DND-41 (cell line): ENCODE data around the gene ZBTB34.

Experiments
- ATAC-seq: fragments of 200-7000 bp; cut with Tn5 transposase; 3 replicates; pipeline ENCODE4 v1.9.1; 2021; ENCODE audit warnings: low read depth; ENCODE audit not compliant: insufficient read depth
- DNase-seq: peaks from one replicate; pipeline ENCODE4 v3.0.0-alpha.2; 2020
- H2AFZ ChIP-seq: 2 replicates; pipeline ENCODE4 v1.6.0; 2012; ENCODE audit warnings: low read depth, low read length
- H3K27ac ChIP-seq: 2 replicates; pipeline ENCODE4 v1.5.1; 2012; ENCODE audit warnings: low read length, inconsistent platforms
- H3K27me3 ChIP-seq: fragments of 200-600 bp; sonication (generic); 2 replicates; pipeline ENCODE4 v1.6.0; 2012; ENCODE audit warnings: low read length, mild to moderate bottlenecking, inconsistent platforms; ENCODE audit not compliant: insufficient read depth, poor library complexity
- H3K36me3 ChIP-seq: 2 replicates; pipeline ENCODE4 v1.5.1; 2012; ENCODE audit warnings: low read length, inconsistent platforms; ENCODE audit not compliant: insufficient read depth
- H3K4me1 ChIP-seq: 2 replicates; pipeline ENCODE4 v1.5.1; 2012; ENCODE audit warnings: mild to moderate bottlenecking, low read length; ENCODE audit not compliant: insufficient read depth
- H3K4me2 ChIP-seq: 2 replicates; pipeline ENCODE4 v1.6.0; 2012; ENCODE audit warnings: mild to moderate bottlenecking, moderate library complexity, low read length, inconsistent platforms; ENCODE audit not compliant: insufficient read depth
- H3K4me3 ChIP-seq, 2 experiments: fragments of 200-600 bp in 1 of 2; shearing (Covaris generic) in 1 of 2; 2 replicates each; pipeline ENCODE4 v1.5.1; 2012 to 2016; ENCODE audit warnings: inconsistent platforms in 2 of 2, low read length in 2 of 2, mild to moderate bottlenecking in 2 of 2, low read depth in 1 of 2, moderate library complexity in 1 of 2
- H3K79me2 ChIP-seq: 2 replicates; pipeline ENCODE4 v1.6.0; 2012; ENCODE audit warnings: low read length, inconsistent platforms; ENCODE audit not compliant: insufficient read depth
- H3K9ac ChIP-seq: 2 replicates; pipeline ENCODE4 v1.6.0; 2012; ENCODE audit warnings: low read depth, mild to moderate bottlenecking, inconsistent platforms, low read length, moderate library complexity
- H3K9me3 ChIP-seq: 2 replicates; pipeline ENCODE4 v1.5.1; 2012; ENCODE audit warnings: low read length, moderate library complexity, mild to moderate bottlenecking, inconsistent platforms; ENCODE audit not compliant: insufficient read depth, severe bottlenecking
- H4K20me1 ChIP-seq: 2 replicates; pipeline ENCODE4 v1.6.0; 2012; ENCODE audit warnings: low read length; ENCODE audit not compliant: insufficient read depth
- CTCF ChIP-seq: IDR thresholded peaks from 2 replicates; pipeline ENCODE4 v1.5.1; 2012; ENCODE audit warnings: borderline replicate concordance, low read length, moderate library complexity, mild to moderate bottlenecking; ENCODE audit not compliant: poor library complexity, severe bottlenecking; ENCODE audit errors: extremely low read depth
- EZH2 ChIP-seq: IDR thresholded peaks from 3 replicates; pipeline ENCODE4 v1.6.1; 2012; ENCODE audit warnings: borderline replicate concordance, low read depth, mild to moderate bottlenecking, moderate library complexity, low read length, inconsistent platforms; ENCODE audit not compliant: severe bottlenecking

Gene ZBTB34

DNA sequence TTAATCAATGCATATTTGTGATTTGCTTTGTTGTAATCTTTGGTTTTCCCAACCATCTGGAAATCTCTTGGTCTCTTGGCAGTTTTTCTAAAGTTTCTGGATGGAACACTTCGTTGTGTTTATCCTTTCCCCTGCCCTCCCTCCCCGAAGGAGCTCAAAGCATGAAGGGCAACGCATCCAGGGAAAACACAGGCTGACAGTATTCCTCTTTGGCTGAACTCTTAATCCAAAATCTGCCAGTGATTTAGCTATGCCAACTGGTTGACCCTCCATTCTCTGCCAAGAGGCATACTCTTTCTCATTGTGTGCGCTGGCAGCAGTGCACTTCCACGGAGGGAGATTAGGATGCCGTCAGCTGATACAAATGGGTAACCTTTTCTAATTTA, 20.5 kb downstream of the ZBTB34 start:
- Histone ChIP-seq H3K4me1 (no peaks in the 10 kb centered on the region), H3K4me2 (no peak overlapping the region), H4K20me1 (peaks cover 20% of the 10 kb centered on the region), H3K27me3 (no peaks in the 10 kb centered on the region), H2AFZ (no peak overlapping the region), H3K36me3 (peaks cover 31% of the 10 kb centered on the region), H3K9ac (no peak overlapping the region), H3K79me2 (no peaks in the 10 kb centered on the region), H3K27ac (no peak overlapping the region), H3K9me3 (no peaks in the 10 kb centered on the region), H3K4me3 (no peak overlapping the region)
- no peak for DNase-seq
- no peak for ATAC-seq
- TF ChIP-seq EZH2 (no peak), CTCF (no peak)

DNA sequence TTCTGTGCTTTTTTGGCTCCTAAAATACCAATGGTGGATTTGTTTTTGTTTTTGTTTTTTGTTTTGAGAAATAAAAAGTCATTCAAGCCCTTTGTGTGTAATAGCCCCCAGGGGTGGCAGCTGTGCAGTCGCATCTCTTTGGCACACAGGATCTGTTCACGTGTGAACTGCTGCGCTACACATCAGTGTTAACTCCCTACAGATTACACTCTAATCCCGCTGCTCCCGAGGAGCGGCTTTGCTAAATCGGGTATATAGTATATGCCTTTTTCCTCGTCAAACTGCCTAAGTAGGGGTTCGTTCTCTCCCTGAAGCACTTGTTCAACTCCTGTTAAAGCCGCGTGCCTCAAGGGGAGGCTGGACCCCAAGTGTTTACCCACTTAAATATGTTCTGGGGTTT, 22.3 kb downstream of the ZBTB34 start:
- Histone ChIP-seq H3K36me3 (peaks cover 31% of the 10 kb centered on the region), H4K20me1 (peaks cover 26% of the 10 kb centered on the region), H2AFZ (no peak overlapping the region), H3K27ac (no peak overlapping the region), H3K79me2 (no peaks in the 10 kb centered on the region), H3K9ac (no peak overlapping the region), H3K9me3 (no peaks in the 10 kb centered on the region), H3K4me3 (no peak overlapping the region), H3K27me3 (no peaks in the 10 kb centered on the region), H3K4me1 (no peaks in the 10 kb centered on the region), H3K4me2 (no peak overlapping the region)
- DNase-seq = no peak
- no peak for ATAC-seq
- TF ChIP-seq EZH2 (no peak), CTCF (no peak)

DNA sequence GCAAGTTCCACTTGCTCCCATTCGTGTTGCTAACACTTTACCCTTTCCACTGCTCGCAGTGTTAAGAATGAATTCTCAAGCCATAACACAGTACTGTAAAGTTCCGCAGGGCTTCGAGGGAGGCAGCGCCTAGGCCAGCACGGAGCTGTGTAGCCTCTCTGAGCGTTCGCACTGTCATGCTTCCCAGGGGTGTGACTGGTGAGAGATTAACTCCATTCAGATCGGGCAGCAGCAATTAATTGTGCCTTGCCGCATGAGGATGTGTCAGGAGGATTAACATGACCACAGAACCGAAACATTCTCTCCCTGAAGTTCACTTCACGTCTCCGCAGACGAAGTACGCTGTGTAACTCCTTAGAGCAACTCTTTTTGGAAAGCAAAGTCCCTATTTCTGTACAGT, 23.2 kb downstream of the ZBTB34 start:
- no peaks in the 10 kb centered on the region for H3K9me3 ChIP-seq
- H3K4me3 ChIP-seq = no peak overlapping the region
- no peak overlapping the region for H3K27ac ChIP-seq
- H4K20me1 ChIP-seq = peaks cover 26% of the 10 kb centered on the region
- DNase-seq (no peak), ATAC-seq (no peak)
- no peak overlapping the region for H3K9ac ChIP-seq
- H3K27me3 ChIP-seq = no peaks in the 10 kb centered on the region
- no peak for TF ChIP-seq CTCF
- no peak for TF ChIP-seq EZH2
- peaks cover 31% of the 10 kb centered on the region for H3K36me3 ChIP-seq
- H3K79me2 ChIP-seq = no peaks in the 10 kb centered on the region
- H3K4me2 ChIP-seq = no peak overlapping the region
- no peaks in the 10 kb centered on the region for H3K4me1 ChIP-seq
- H2AFZ ChIP-seq = no peak overlapping the region

- Histone ChIP-seq H3K9me3 (no peaks in the 10 kb centered on the region), H3K27me3 (no peaks in the 10 kb centered on the region), H3K36me3 (peaks cover 18% of the 10 kb centered on the region)
Measured at GRCh38 chr9:126885131-126885641, 24.7 kb downstream of the ZBTB34 start.

More at GRCh38 chr9:126885131-126885641, 24.7 kb downstream of the ZBTB34 start:
- no peak for ATAC-seq
- H3K9ac ChIP-seq = no peak overlapping the region
- H3K4me2 ChIP-seq = no peak overlapping the region
- no peak overlapping the region for H3K4me3 ChIP-seq
- no peak overlapping the region for H2AFZ ChIP-seq
- TF ChIP-seq EZH2 (no peak), CTCF (no peak)
- no peaks in the 10 kb centered on the region for H3K79me2 ChIP-seq
- H3K4me1 ChIP-seq = no peaks in the 10 kb centered on the region
- DNase-seq = no peak
- H4K20me1 ChIP-seq = peaks cover 20% of the 10 kb centered on the region
- H3K27ac ChIP-seq = no peak overlapping the region
